ENCODE data around the gene ANKRD55.
"Not testable (repeated sequence)": the region's sequence is repeated elsewhere in the genome, so short reads cannot be mapped to it uniquely, and the experiment has no call there.

Gene ANKRD55

GRCh38 chr5:56158331-56158960, 74.7 kb downstream of the ANKRD55 start:
- DNase-seq (ENCODE audit: low read depth, low spot score): no peak
- no peak overlapping the region for H3K4me3 ChIP-seq (ENCODE audit: low read depth, low read length)
- TF ChIP-seq CTCF (IDR thresholded peaks at IDR 0.05; ENCODE audit: low read depth, low read length): no peak
- in situ Hi-C loops (cut with HindIII; ENCODE audit: low sequenced_read_pairs): no loop called here

GRCh38 chr5:56157191-56157621, 75.9 kb downstream of the ANKRD55 start:
- H3K4me3 ChIP-seq (ENCODE audit: low read depth, low read length); DNase-seq (ENCODE audit: low read depth, low spot score); in situ Hi-C loops (cut with HindIII; ENCODE audit: low sequenced_read_pairs): not testable (repeated sequence)

GRCh38 chr5:56156585-56157190, 76.4 kb downstream of the ANKRD55 start:
- in situ Hi-C loops (cut with HindIII; ENCODE audit: low sequenced_read_pairs); DNase-seq (ENCODE audit: low read depth, low spot score); H3K4me3 ChIP-seq (ENCODE audit: low read depth, low read length): not testable (repeated sequence)

GRCh38 chr5:56155992-56156584, 77.0 kb downstream of the ANKRD55 start:
- no peak for TF ChIP-seq CTCF (IDR thresholded peaks at IDR 0.05; ENCODE audit: low read depth, low read length)

GRCh38 chr5:56154732-56155484, 78.2 kb downstream of the ANKRD55 start:
- no peak for DNase-seq (ENCODE audit: low read depth, low spot score)
- TF ChIP-seq CTCF (IDR thresholded peaks at IDR 0.05; ENCODE audit: low read depth, low read length): no peak
- in situ Hi-C loops (cut with HindIII; ENCODE audit: low sequenced_read_pairs): no loop called here
- no peak overlapping the region for H3K4me3 ChIP-seq (ENCODE audit: low read depth, low read length)

More at GRCh38 chr5:56155992-56156584, 77.0 kb downstream of the ANKRD55 start:
- no peak for DNase-seq (ENCODE audit: low read depth, low spot score)
- H3K4me3 ChIP-seq (ENCODE audit: low read depth, low read length): no peak overlapping the region
- in situ Hi-C loops (cut with HindIII; ENCODE audit: low sequenced_read_pairs): no loop called here

GRCh38 chr5:56152437-56152836, 80.7 kb downstream of the ANKRD55 start:
- no peak overlapping the region for H3K4me3 ChIP-seq (ENCODE audit: low read depth, low read length)
- no peak for DNase-seq (ENCODE audit: low read depth, low spot score)
- TF ChIP-seq CTCF (IDR thresholded peaks at IDR 0.05; ENCODE audit: low read depth, low read length): no peak
- in situ Hi-C loops (cut with HindIII; ENCODE audit: low sequenced_read_pairs): no loop called here

GRCh38 chr5:56150756-56151155, 82.4 kb downstream of the ANKRD55 start:
- H3K4me3 ChIP-seq (ENCODE audit: low read depth, low read length); in situ Hi-C loops (cut with HindIII; ENCODE audit: low sequenced_read_pairs); DNase-seq (ENCODE audit: low read depth, low spot score): not testable (repeated sequence)

Measured in astrocyte of the spinal cord (primary cell).